Calu3 (cell line): ENCODE data around the gene CBFA2T3. TPM values are rescaled to one million over a fixed set of nuclear protein-coding genes. Genes with fewer than 3 reads are reported as not detected.

Source experiments
- BruUV-seq: library from RNA; stranded (reverse); fragments of 400-500 nt; replicated peaks from 2 replicates; lab custom pipeline; 2021; lab: Mats Ljungman, UMichigan
- CTCF ChIA-PET: fragments of 300-600 bp; sonication (Branson Sonifier 250); formaldehyde crosslinking; loops from one replicate; lab custom pipeline; 2022; ENCODE audit warnings: antibody characterized with exemption; lab: Charles Lee
- DNase-seq: peaks from one replicate; pipeline ENCODE4 v3.0.0; 2022
- H3K27ac Mint-ChIP-seq: one replicate; pipeline ENCODE4 v1.8.0; 2022; ENCODE audit warnings: mixed read lengths; ENCODE audit not compliant: unreplicated experiment
- H3K27me3 Mint-ChIP-seq: one replicate; pipeline ENCODE4 v1.8.0; 2022; ENCODE audit warnings: mixed read lengths; ENCODE audit not compliant: unreplicated experiment
- H3K36me3 Mint-ChIP-seq: one replicate; pipeline ENCODE4 v1.8.0; 2022; ENCODE audit warnings: mild to moderate bottlenecking, moderate library complexity, mixed read lengths; ENCODE audit not compliant: insufficient read depth, unreplicated experiment
- H3K4me1 Mint-ChIP-seq: one replicate; pipeline ENCODE4 v1.8.0; 2022; ENCODE audit warnings: mild to moderate bottlenecking, low read depth, mixed read lengths; ENCODE audit not compliant: unreplicated experiment
- H3K4me3 Mint-ChIP-seq: one replicate; pipeline ENCODE4 v1.8.0; 2022; ENCODE audit warnings: mild to moderate bottlenecking, low read depth, moderate library complexity, mixed read lengths; ENCODE audit not compliant: unreplicated experiment
- H3K9me3 Mint-ChIP-seq: one replicate; pipeline ENCODE4 v1.8.0; 2022; ENCODE audit warnings: low read depth, mixed read lengths; ENCODE audit not compliant: unreplicated experiment
- CTCF ChIP-seq: fragments of 200-600 bp; IDR thresholded peaks from one replicate; pipeline ENCODE4 v1.8.0; 2022; ENCODE audit warnings: antibody characterized with exemption; ENCODE audit not compliant: unreplicated experiment
- intact Hi-C: fragments of 100-400 bp; cut with micrococcal nuclease; formaldehyde crosslinking; loops from one replicate; pipeline ENCODE4 v1.10.0; 2022; ENCODE audit not compliant: unreplicated experiment
- total RNA-seq: library from RNA; stranded (reverse); gene quantifications from 2 replicates; pipeline ENCODE4 v1.2.3, GENCODE V29; 2022

Gene CBFA2T3
- total RNA-seq, 1 experiment from 2014 or later = not detected

- Mint-ChIP-seq H3K27ac (no peak overlapping the region), H3K4me1 (peaks cover 9% of the 10 kb centered on the region), H3K9me3 (no peaks in the 10 kb centered on the region), H3K4me3 (no peak overlapping the region), H3K36me3 (peaks cover 4% of the 10 kb centered on the region), H3K27me3 (peaks cover 99% of the 10 kb centered on the region)
- CTCF ChIA-PET = interaction anchor here (0.6 kb wide), 1 partner anchor 12 kb away, joined by 6 read pairs; no protein-coding TSS in a partner anchor
- TF ChIP-seq CTCF = no peak
- no TSS peak for BruUV-seq
- no peak for DNase-seq
- intact Hi-C loops = no loop called here
Observed at GRCh38 chr16:88974080-88974915, 2.7 kb downstream of the CBFA2T3 start.

GRCh38 chr16:88973415-88974050 lies 3.5 kb downstream of the CBFA2T3 start:
- Mint-ChIP-seq H3K27me3 (peaks cover 99% of the 10 kb centered on the region), H3K4me3 (no peak overlapping the region), H3K4me1 (peaks cover 9% of the 10 kb centered on the region), H3K27ac (no peak overlapping the region), H3K9me3 (no peaks in the 10 kb centered on the region), H3K36me3 (peaks cover 4% of the 10 kb centered on the region)
- no TSS peak for BruUV-seq
- intact Hi-C loops = no loop called here
- DNase-seq = no peak
- CTCF ChIA-PET = no interaction called here
- TF ChIP-seq CTCF = no peak

GRCh38 chr16:88973007-88973410 lies 4.0 kb downstream of the CBFA2T3 start:
- H3K9me3 Mint-ChIP-seq = no peaks in the 10 kb centered on the region
- peaks cover 4% of the 10 kb centered on the region for H3K36me3 Mint-ChIP-seq
- peaks cover 100% of the 10 kb centered on the region for H3K27me3 Mint-ChIP-seq
- H3K4me3 Mint-ChIP-seq = no peak overlapping the region
- H3K27ac Mint-ChIP-seq = no peak overlapping the region
- DNase-seq = no peak
- CTCF ChIA-PET = no interaction called here
- no TSS peak for BruUV-seq
- no peak for TF ChIP-seq CTCF
- intact Hi-C loops = no loop called here
- peaks cover 9% of the 10 kb centered on the region for H3K4me1 Mint-ChIP-seq

GRCh38 chr16:88972349-88972748 lies 4.7 kb downstream of the CBFA2T3 start:
- peaks cover 100% of the 10 kb centered on the region for H3K27me3 Mint-ChIP-seq
- H3K4me1 Mint-ChIP-seq = peaks cover 5% of the 10 kb centered on the region
- H3K9me3 Mint-ChIP-seq = no peaks in the 10 kb centered on the region
- BruUV-seq = no TSS peak
- DNase-seq = no peak
- TF ChIP-seq CTCF = no peak
- peaks cover 4% of the 10 kb centered on the region for H3K36me3 Mint-ChIP-seq
- CTCF ChIA-PET = interaction anchor here (1.0 kb wide), 1 partner anchor 116 kb away, joined by 3 read pairs; the partner anchor contains the start of gene GALNS
- H3K27ac Mint-ChIP-seq = no peak overlapping the region
- H3K4me3 Mint-ChIP-seq = no peak overlapping the region
- intact Hi-C loops = no loop called here
